Caco-2 (cell line): ENCODE results near the gene CERS6. TPM values are rescaled to one million over a fixed set of nuclear protein-coding genes. Genes with fewer than 3 reads are reported as not detected.

Experiments
- BruUV-seq: library from RNA; stranded (reverse); fragments of 400-500 nt; replicated peaks from 2 replicates; lab custom pipeline; 2021; lab: Mats Ljungman, UMichigan
- CTCF ChIA-PET: fragments of 300-600 bp; sonication (Branson Sonifier 250); formaldehyde crosslinking; loops from one replicate; lab custom pipeline; 2022; ENCODE audit warnings: antibody characterized with exemption; lab: Charles Lee
- POLR2A ChIA-PET: fragments of 300-600 bp; sonication (Branson Sonifier 250); formaldehyde crosslinking; loops from one replicate; lab custom pipeline; 2022; ENCODE audit warnings: antibody characterized with exemption; lab: Charles Lee
- DNase-seq, 2 experiments: peaks; one replicate each; pipeline versions ENCODE4 v3.0.0 to v3.0.0-alpha.2; 2020 to 2022
- H3K27me3 ChIP-seq: replicated peaks from 2 replicates; pipeline ENCODE4 v1.6.0; 2011; ENCODE audit warnings: low read length; ENCODE audit not compliant: control insufficient read depth, insufficient read depth
- H3K36me3 ChIP-seq: 2 replicates; pipeline ENCODE4 v1.5.1; 2011; ENCODE audit warnings: low read length; ENCODE audit not compliant: control insufficient read depth, insufficient read depth
- H3K4me1 ChIP-seq: fragments of 250-450 bp; sonication (Bioruptor Pico); 2 replicates; pipeline ENCODE4 v1.5.1; 2020; ENCODE audit warnings: mild to moderate bottlenecking
- H3K4me3 ChIP-seq: 2 replicates; pipeline ENCODE4 v1.5.1; 2011; ENCODE audit warnings: low read depth, mild to moderate bottlenecking, control low read depth, low read length
- H3K9me3 ChIP-seq: fragments of 250-450 bp; sonication (Bioruptor Pico); 2 replicates; pipeline ENCODE4 v1.5.1; 2020; ENCODE audit warnings: mild to moderate bottlenecking, moderate library complexity
- H3K27ac Mint-ChIP-seq: one replicate; pipeline ENCODE4 v1.8.0; 2022; ENCODE audit warnings: mixed read lengths; ENCODE audit not compliant: unreplicated experiment
- H3K27me3 Mint-ChIP-seq: one replicate; pipeline ENCODE4 v1.8.0; 2022; ENCODE audit warnings: mixed read lengths; ENCODE audit not compliant: insufficient read depth, unreplicated experiment
- H3K36me3 Mint-ChIP-seq: one replicate; pipeline ENCODE4 v1.8.0; 2022; ENCODE audit warnings: mild to moderate bottlenecking, mixed read lengths; ENCODE audit not compliant: insufficient read depth, unreplicated experiment
- H3K4me1 Mint-ChIP-seq: one replicate; pipeline ENCODE4 v1.8.0; 2022; ENCODE audit warnings: low read depth, mixed read lengths; ENCODE audit not compliant: unreplicated experiment
- H3K4me3 Mint-ChIP-seq: one replicate; pipeline ENCODE4 v1.8.0; 2022; ENCODE audit warnings: mild to moderate bottlenecking, moderate library complexity, mixed read lengths; ENCODE audit not compliant: unreplicated experiment
- H3K9me3 Mint-ChIP-seq: one replicate; pipeline ENCODE4 v1.8.0; 2022; ENCODE audit warnings: mixed read lengths; ENCODE audit not compliant: unreplicated experiment
- intact Hi-C: fragments of 100-400 bp; cut with micrococcal nuclease; formaldehyde crosslinking; loops from one replicate; pipeline ENCODE4 v1.10.0; 2022; ENCODE audit not compliant: unreplicated experiment
- total RNA-seq: library from RNA; stranded (reverse); gene quantifications from 2 replicates; pipeline ENCODE4 v1.2.3, GENCODE V29; 2022
- TF ChIP-seq, protein P1 (sequence below), 2 experiments: fragments of 200-600 bp in 1 of 2; IDR thresholded peaks; 1 replicate in 1 of 2; 2 replicates in 1 of 2; pipeline versions ENCODE4 v1.5.1 to v1.8.0; 2011 to 2022; ENCODE audit warnings: antibody characterized with exemption in 1 of 2, control low read depth in 1 of 2, inconsistent platforms in 1 of 2, low read depth in 1 of 2, low read length in 1 of 2, mild to moderate bottlenecking in 1 of 2, moderate library complexity in 1 of 2; ENCODE audit not compliant: insufficient read depth in 1 of 2, severe bottlenecking in 1 of 2, unreplicated experiment in 1 of 2

CERS6 gene
- total RNA-seq, 1 experiment from 2014 or later: 32.7 TPM

DNA sequence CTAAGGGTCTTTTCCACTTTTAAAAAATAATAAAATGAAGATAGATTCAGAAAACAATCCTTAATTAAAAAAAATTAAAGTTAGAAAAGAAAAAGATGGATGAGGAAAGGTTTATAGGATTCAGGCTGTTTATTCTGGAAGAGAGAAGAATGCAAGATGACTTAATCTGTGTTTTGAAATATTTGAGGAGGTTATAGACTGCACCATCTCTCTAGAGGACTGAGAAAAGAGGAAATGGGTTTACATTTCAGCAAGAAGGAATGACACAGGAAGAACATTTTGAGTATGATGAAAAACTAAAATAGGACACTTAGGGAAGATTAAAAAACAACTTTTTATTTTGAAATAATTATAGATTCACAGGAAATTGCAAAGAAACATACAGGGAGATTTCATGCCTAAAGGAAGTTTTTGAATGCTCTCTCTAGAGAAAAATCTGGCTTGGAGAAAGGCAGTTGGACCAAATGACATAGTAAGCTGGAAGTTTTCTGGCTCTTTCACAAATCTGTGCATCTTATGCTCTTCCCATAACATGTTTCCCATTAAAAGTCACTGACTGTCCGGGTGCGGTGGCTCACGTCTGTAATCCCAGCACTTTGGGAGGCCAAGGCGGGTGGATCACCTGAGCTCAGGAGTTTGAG is 75.0 kb downstream of the CERS6 start:
- no peak for DNase-seq
- no peak overlapping the region for H3K27ac Mint-ChIP-seq
- CTCF ChIA-PET: no interaction called here
- H3K27me3 Mint-ChIP-seq: no peaks in the 10 kb centered on the region
- no peak overlapping the region for H3K4me3 Mint-ChIP-seq
- Histone ChIP-seq H3K36me3 (no peaks in the 10 kb centered on the region; the same call in 1 of the 2 replicates), H3K27me3 (no peaks in the 10 kb centered on the region), H3K9me3 (no peaks in the 10 kb centered on the region), H3K4me3 (no peak overlapping the region), H3K4me1 (0 out of 2 replicates have a peak, but pooled peaks cover 4% of the 10 kb centered on the region)
- intact Hi-C loops: no loop called here
- H3K4me1 Mint-ChIP-seq: peaks cover 32% of the 10 kb centered on the region
- POLR2A ChIA-PET: no interaction called here
- peaks cover 10% of the 10 kb centered on the region for H3K36me3 Mint-ChIP-seq
- no TSS peak for BruUV-seq
- H3K9me3 Mint-ChIP-seq: no peaks in the 10 kb centered on the region
- TF ChIP-seq, protein P1, sequence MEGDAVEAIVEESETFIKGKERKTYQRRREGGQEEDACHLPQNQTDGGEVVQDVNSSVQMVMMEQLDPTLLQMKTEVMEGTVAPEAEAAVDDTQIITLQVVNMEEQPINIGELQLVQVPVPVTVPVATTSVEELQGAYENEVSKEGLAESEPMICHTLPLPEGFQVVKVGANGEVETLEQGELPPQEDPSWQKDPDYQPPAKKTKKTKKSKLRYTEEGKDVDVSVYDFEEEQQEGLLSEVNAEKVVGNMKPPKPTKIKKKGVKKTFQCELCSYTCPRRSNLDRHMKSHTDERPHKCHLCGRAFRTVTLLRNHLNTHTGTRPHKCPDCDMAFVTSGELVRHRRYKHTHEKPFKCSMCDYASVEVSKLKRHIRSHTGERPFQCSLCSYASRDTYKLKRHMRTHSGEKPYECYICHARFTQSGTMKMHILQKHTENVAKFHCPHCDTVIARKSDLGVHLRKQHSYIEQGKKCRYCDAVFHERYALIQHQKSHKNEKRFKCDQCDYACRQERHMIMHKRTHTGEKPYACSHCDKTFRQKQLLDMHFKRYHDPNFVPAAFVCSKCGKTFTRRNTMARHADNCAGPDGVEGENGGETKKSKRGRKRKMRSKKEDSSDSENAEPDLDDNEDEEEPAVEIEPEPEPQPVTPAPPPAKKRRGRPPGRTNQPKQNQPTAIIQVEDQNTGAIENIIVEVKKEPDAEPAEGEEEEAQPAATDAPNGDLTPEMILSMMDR (IDR thresholded peaks at IDR 0.05; ENCODE audit: insufficient read depth in 1 of 2, low read depth in 1 of 2, low read length in 1 of 2, severe bottlenecking in 1 of 2, unreplicated experiment in 1 of 2): no peak

DNA sequence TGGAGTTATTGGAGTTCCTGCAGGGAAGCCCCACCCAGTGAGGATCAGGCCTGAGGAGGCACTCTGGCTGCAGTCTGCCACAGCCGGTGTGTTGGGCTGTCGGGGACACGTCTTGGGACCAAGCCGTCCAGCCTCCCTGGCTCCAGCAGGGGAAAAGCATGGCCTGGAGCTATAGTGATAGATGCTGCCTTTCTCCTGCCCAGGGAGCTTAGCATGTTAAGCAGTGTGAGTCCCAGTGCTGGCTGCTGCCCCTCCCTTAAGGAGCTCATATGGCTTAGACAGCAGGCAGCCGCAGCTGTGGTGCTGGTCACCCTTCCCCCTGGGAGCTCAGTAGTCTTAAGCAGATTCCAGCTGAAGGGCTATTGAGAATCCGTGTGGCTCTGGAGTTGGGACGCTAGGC is 78.9 kb downstream of the CERS6 start:
- intact Hi-C loops: no loop called here

DNA sequence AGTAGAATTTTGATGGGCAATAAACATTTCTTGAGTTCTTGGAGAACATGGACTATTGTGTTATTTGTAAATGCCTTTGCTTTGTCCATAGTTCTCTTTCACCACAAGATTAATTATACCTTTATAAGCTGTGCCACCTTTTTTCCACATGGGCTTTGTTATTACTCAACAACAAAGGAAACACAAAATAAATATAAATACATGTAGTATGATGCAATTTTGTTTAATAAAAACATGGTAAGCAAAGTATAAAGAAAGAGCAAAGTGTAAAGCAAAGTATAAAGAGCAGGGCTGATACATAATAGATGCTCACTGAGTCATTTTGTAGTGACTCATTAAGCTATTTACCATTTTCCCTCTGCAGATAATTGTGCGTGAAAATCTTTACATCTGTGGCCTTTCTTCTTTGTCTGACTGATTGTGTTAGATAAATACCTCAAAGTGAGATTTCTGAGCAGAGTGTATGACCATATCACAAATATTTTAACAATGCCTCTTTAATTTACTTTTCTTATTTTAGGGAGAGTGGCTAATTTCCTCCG is 80.9 kb downstream of the CERS6 start:
- CTCF ChIA-PET: no interaction called here
- H3K27ac Mint-ChIP-seq: no peak overlapping the region
- peaks cover 40% of the 10 kb centered on the region for H3K4me1 Mint-ChIP-seq

More for the DNA sequence above, 78.9 kb downstream of the CERS6 start:
- H3K9me3 ChIP-seq: no peaks in the 10 kb centered on the region
- Mint-ChIP-seq H3K27me3 (no peaks in the 10 kb centered on the region), H3K9me3 (peaks cover 14% of the 10 kb centered on the region), H3K36me3 (peaks cover 10% of the 10 kb centered on the region), H3K4me3 (no peak overlapping the region), H3K4me1 (peaks cover 37% of the 10 kb centered on the region), H3K27ac (no peak overlapping the region)
- H3K27me3 ChIP-seq: no peaks in the 10 kb centered on the region
- ChIA-PET CTCF (no interaction called here), POLR2A (no interaction called here)
- no TSS peak for BruUV-seq
- TF ChIP-seq, protein P1 (IDR thresholded peaks at IDR 0.05; ENCODE audit: insufficient read depth in 1 of 2, low read depth in 1 of 2, low read length in 1 of 2, severe bottlenecking in 1 of 2, unreplicated experiment in 1 of 2): no peak
- DNase-seq: no peak
- H3K4me1 ChIP-seq: 0 out of 2 replicates have a peak, but pooled peaks cover 4% of the 10 kb centered on the region
- no peaks in the 10 kb centered on the region; the same call in 1 of the 2 replicates for H3K36me3 ChIP-seq
- no peak overlapping the region for H3K4me3 ChIP-seq

More for the DNA sequence above, 80.9 kb downstream of the CERS6 start:
- POLR2A ChIA-PET: no interaction called here
- no peaks in the 10 kb centered on the region for H3K4me1 ChIP-seq
- intact Hi-C loops: no loop called here
- no TSS peak for BruUV-seq
- Mint-ChIP-seq H3K27me3 (no peaks in the 10 kb centered on the region), H3K36me3 (peaks cover 10% of the 10 kb centered on the region), H3K4me3 (no peak overlapping the region), H3K9me3 (peaks cover 14% of the 10 kb centered on the region)
- H3K36me3 ChIP-seq: no peaks in the 10 kb centered on the region; the same call in 1 of the 2 replicates
- no peaks in the 10 kb centered on the region for H3K27me3 ChIP-seq
- TF ChIP-seq, protein P1 (IDR thresholded peaks at IDR 0.05; ENCODE audit: insufficient read depth in 1 of 2, low read depth in 1 of 2, low read length in 1 of 2, severe bottlenecking in 1 of 2, unreplicated experiment in 1 of 2): no peak
- H3K4me3 ChIP-seq: no peak overlapping the region
- DNase-seq: no peak
- no peaks in the 10 kb centered on the region for H3K9me3 ChIP-seq
